A375 (cell line): ENCODE measurements around the gene AGFG1. TPM values are rescaled to one million over a fixed set of nuclear protein-coding genes. Genes with fewer than 3 reads are reported as not detected.

Source experiments
- total RNA-seq: library from RNA; depleted of rRNA; stranded (reverse); fragments of >200 nt; shearing (Covaris generic); gene quantifications from 2 replicates; pipeline ENCODE4 v1.2.3, GENCODE V29; 2014; rRNA removed

AGFG1 gene, protein sequence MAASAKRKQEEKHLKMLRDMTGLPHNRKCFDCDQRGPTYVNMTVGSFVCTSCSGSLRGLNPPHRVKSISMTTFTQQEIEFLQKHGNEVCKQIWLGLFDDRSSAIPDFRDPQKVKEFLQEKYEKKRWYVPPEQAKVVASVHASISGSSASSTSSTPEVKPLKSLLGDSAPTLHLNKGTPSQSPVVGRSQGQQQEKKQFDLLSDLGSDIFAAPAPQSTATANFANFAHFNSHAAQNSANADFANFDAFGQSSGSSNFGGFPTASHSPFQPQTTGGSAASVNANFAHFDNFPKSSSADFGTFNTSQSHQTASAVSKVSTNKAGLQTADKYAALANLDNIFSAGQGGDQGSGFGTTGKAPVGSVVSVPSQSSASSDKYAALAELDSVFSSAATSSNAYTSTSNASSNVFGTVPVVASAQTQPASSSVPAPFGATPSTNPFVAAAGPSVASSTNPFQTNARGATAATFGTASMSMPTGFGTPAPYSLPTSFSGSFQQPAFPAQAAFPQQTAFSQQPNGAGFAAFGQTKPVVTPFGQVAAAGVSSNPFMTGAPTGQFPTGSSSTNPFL
- 17.7 and 23.8 TPM in 2 replicates for total RNA-seq

DNA sequence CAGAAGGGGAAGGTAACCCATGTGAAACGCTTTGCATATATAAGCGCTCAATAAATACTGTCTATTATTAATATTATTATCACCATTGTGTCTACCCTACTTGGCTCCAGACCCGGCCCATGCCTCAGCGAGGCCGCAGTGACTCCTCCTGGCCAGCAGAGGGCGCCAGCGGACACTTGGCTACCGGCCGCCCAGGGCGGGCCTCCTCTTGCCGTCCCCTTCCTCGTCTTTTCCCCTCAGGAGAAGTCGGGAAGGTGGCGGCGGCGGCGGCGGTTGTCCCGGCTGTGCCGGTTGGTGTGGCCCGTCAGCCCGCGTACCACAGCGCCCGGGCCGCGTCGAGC is at the start of gene AGFG1:
AGFG1 (plus strand) TSS at position 233 of the 341 bp plus-strand sequence. CDS start 266 bp downstream, outside the sequence.

DNA sequence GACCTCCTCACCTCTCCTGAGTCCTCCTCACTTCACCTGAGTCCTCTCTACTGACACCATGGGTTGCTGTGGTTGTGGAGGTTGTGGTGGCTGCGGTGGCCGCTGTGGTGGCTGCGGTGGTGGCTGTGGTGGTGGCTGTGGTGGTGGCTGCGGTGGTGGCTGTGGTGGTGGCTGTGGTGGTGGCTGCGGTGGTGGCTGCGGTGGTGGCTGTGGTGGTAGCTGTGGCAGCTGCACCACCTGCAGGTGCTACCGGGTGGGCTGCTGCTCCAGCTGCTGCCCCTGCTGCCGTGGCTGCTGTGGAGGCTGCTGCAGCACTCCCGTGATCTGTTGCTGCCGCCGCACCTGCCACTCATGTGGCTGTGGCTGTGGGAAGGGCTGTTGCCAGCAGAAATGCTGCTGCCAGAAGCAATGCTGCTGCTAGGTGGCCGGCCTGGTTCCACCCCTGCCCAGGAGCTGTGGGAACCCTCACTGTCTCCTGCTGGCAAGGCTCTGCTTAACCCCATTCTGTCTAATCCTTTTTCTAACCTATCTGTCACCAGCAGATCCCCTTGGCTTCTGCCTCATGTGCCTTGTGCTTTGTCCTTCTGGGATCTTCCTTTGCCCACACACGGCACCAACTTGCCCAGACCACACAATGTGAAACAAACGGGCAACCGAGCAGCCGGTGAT is 127.0 kb downstream of the AGFG1 start, which contains the start of gene SCYGR2:
SCYGR2 (plus strand) TSS at position 59 of the 669 bp plus-strand sequence; CDS start at position 59, 0 bp downstream.

Other genes with a start within 250 kb of the AGFG1 start
- gene MFF, start 146.9 kb upstream of the AGFG1 start, total RNA-seq: 83.3 and 84.8 TPM in 2 replicates
- gene TM4SF20, start 92.8 kb upstream of the AGFG1 start, total RNA-seq: not detected in 2 replicates
- gene SCYGR1, start 84.2 kb upstream of the AGFG1 start, total RNA-seq: not detected in 2 replicates
- not detected in 2 replicates for gene SCYGR2, start 126.7 kb downstream of the AGFG1 start, total RNA-seq
- not detected in 2 replicates for gene SCYGR3, start 142.7 kb downstream of the AGFG1 start, total RNA-seq
- not detected in 2 replicates for gene SCYGR4, start 145.3 kb downstream of the AGFG1 start, total RNA-seq
- not detected in 2 replicates for gene SCYGR5, start 194.6 kb downstream of the AGFG1 start, total RNA-seq
- gene SLC19A3, start 245.9 kb downstream of the AGFG1 start, total RNA-seq: 0.68 and 1.1 TPM in 2 replicates